Activated gamma-delta T cell (primary cell): ENCODE results near the gene PSMA6.
"Not testable (repeated sequence)": the region's sequence is repeated elsewhere in the genome, so short reads cannot be mapped to it uniquely, and the experiment has no call there.

Experiments used
- DNase-seq: peaks from one replicate; lab custom pipeline; 2025; lab: John Stamatoyannopoulos, UW

The PSMA6 gene

DNA sequence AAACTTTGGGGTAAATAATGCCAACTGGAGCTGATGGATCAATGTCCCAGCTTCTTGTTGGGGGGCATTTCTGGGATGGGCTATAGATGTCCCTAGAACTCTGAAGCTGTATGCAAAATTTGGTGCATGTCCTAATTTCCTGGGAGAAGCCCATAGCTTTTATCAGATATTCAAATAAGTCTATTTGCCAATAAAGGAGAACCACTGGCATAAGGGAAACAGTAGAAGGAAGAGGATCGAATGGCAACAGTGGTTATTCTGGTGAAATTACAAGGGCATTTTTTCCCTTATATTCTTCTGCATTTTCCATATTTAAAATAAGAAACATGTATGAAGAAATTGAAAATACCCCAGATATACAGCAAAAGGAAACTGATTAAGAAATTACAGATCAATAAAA, 34.2 kb downstream of the PSMA6 start:
- no peak for DNase-seq

- DNase-seq, result no peak
Measured at GRCh38 chr14:35331605-35332516, 39.7 kb downstream of the PSMA6 start.

DNA sequence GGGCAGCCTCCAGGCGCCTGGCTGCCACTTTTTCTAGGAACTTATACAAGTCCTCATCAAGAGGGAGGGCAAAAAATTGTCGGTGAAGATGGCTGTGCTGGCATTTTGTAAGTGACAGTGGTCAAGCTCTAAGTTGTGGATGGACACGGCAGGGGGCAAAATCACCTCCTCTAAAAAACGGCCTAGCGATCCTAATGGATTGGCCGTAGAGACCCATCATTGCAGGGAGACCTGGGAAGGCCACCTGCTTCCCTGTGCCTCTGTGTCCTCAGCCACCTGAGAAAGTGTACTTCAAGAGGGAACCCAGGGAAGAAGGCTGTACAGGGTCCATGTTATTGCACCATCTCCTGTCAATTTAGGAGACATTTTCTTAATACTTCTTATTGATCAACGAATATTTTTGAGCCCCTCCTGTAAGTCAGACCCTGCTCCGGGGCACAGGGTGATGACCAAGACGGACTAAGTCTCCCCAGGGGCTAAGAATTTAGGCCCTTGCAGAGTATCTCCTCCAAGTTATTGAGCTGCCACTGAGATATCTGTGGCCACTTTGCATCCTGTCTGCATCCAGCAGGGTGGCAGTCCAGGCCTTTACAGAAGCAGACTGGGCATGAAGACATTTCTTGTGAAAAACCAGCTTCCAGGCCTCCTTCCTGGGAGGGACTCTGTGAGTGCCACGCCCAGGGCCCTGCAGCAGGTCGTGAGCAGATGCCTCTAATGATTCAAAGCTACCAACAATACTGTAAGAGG, 40.5 kb downstream of the PSMA6 start:
- no peak for DNase-seq

DNA sequence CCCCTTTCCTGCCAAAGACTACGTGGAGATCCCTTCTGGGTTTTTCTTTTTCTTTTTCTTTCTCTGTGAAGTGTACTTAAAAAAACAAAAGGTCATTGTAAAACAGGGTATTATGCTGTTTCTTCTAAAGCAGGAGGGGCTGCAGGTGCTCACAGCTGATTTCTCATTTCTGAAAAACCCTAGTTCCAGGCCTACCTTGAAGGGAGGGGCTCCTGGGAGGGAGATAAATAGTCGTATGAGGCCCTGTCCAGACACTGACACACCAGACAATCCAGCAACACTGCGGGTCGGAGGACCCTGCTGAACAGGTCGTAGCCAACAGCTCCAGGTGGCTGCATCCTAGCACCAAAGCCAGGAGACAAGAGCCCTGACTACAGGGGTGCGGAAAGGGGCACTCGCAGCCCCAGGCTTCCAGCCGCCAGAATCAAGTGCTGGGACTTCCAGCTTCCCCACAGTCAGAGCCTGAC, 41.1 kb downstream of the PSMA6 start:
- DNase-seq, result no peak

- peak; percentile 39 for DNase-seq
Measured at GRCh38 chr14:35333797-35334743, 41.9 kb downstream of the PSMA6 start.

GRCh38 chr14:35335388-35336092, 43.4 kb downstream of the PSMA6 start:
- no peak for DNase-seq

DNA sequence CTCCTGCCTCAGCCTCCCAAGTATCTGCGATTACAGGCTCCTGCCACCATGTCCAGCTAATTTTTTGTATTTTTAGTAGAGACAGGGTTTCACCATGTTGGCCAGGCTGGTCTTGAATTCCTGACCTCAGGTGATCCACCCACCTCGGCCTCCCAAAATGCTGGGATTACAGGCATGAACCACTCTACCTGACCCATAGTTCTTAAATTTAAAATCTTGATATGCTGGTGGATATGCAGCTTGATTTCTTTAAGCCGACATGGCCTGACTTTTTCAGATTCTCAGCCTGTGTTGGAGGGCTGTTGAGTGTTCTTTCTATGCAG, 44.0 kb downstream of the PSMA6 start:
- not testable (repeated sequence) for DNase-seq

GRCh38 chr14:35336494-35337268, 44.5 kb downstream of the PSMA6 start:
- DNase-seq, result no peak

DNA sequence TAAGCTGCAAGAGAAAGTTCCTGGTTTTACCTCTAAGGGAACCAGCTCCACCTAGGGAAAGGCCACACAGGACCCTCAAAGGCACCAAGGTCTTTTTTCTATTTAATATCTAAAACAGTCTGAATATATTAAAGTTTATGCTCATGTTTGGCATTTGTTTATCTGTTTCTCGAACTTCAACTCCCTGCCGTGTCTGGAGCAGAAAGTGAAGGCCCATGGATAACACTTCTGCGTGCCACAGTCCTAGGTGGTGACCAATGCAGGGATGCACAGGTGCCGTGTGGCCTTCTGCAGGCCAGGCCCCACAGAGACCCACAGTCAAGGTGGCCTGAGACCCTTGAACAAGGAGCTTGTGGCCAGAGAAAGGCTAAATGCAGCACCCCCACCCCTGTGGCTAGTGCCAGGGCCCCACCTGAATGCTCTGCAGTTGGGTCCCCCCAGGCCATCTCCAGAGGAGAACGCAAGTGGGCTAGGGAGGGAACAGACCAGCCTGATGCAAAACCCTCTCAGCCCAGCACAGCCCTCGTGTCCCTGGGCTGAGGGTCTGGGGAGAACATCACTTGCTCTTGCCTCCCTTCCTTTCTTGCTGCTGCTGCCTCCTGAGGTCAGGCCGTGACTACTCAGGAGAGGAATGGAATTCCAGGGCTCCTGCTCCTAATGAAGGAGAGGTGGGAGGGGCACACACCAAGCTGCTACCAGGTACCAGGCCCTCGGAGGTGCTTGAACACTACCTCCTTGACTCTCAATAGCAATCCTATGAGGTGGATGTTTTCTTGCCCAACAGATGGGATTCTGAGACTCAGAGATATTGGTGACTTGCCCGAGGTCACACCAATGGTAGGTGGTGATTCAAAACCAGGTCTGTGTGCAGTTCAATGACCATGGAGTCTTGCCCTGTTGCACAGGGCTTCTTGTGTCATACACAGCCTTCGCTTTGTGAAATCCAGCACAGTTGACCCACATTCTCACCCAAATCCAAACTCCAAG, 45.4 kb downstream of the PSMA6 start:
- no peak for DNase-seq

DNA sequence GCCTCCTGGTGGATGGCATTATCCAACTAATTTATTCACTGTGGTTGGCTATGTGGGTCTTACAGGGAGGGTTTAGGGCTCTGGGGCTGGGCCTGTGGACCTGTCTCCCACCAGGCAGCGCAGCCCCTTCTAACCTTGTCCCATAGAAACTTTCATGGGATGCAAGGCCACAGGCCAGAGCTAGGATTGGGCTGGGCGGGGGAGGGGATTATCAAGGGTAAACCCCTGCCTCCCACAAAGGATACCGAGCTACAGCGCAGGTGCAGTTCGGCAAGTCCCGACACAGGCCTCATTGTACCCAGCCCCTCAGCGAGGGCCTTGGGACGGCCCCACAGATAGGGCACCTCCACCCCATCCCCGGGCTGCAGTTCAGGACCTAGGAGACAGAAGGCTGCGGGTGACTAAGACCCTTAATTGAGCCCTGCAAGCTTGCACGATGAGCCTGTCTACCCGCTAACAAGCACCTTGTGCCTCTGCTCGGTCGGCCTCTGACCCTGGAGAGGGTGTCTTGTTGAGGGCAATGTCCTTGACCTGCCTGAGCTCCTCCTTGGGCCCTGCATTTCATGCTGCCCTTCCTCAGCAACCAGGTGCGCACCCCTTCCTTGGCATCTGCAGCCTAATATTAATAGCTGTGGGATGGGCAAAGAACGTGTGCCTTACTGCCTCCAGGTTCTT, 46.7 kb downstream of the PSMA6 start:
- no peak for DNase-seq

DNA sequence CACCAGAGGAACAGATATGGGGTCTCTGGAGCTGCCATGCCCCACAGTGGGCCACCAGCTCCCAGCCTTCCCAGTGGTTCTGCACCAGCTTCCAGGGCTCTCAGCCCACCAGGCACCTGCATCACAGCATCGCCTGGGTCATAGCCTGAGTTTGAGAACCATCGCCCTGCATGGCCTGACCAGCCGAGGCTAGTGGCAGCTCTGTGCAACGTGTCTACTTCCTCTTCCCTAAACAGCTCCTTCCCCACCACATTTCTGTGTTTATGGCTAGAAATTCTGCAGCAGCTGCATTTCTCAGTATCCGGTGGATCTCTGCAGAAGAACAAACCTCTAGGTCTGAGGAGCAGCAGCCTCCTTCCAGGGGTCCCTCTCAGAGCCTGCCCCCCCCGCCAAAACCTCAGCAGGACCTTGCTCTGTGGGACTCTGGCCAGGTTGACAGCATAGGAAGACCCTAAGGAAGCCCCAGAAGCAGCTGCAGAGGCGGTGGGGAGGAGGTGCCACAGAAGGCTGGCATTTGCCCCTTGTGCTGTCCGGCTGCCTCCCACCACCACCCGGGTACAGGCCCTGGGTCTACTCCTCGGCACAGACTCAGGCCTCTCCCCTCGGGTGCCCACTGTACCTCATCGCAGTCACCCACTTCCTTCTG, 47.7 kb downstream of the PSMA6 start:
- DNase-seq, result no peak

DNA sequence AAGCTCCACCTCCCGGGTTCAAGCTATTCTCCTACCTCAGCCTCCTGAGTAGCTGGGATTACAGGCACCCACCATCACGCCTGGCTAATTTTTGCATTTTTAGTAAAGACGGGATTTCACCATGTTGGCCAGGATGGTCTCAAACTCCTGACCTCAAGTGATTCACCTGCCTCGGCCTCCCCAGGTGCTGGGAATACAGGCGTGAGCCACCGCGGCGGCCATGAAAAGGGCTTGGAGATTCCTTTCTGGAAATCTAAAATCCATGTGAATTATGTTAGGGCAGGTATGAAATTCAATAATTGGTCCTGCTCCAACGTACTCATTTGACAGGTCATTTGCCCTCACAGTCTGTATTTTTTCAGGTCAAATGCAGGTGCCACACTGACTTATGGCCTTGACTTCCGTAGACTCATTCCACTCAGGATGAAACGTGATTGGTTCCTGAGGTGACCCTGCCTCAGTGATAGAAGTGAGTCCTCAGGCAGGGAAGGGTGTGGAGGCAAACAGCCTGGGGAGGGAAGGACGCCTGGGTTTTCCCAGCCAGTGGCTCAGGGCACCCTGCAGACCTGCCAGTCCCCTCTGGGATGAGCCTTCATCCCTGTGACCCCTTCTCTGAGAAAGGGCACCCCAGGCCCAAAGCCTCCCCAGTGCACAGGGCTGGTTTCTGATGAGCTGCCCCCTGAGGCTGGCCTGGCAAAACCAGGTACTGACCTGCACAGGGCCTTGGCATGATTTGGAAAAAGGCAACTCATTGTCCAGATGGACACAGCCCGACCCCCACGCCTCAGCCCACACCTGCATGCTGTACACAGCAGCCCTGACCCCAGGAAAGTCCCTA, 48.7 kb downstream of the PSMA6 start:
- no peak for DNase-seq

- no peak for DNase-seq
Measured at GRCh38 chr14:35341454-35341750, 49.2 kb downstream of the PSMA6 start.

DNA sequence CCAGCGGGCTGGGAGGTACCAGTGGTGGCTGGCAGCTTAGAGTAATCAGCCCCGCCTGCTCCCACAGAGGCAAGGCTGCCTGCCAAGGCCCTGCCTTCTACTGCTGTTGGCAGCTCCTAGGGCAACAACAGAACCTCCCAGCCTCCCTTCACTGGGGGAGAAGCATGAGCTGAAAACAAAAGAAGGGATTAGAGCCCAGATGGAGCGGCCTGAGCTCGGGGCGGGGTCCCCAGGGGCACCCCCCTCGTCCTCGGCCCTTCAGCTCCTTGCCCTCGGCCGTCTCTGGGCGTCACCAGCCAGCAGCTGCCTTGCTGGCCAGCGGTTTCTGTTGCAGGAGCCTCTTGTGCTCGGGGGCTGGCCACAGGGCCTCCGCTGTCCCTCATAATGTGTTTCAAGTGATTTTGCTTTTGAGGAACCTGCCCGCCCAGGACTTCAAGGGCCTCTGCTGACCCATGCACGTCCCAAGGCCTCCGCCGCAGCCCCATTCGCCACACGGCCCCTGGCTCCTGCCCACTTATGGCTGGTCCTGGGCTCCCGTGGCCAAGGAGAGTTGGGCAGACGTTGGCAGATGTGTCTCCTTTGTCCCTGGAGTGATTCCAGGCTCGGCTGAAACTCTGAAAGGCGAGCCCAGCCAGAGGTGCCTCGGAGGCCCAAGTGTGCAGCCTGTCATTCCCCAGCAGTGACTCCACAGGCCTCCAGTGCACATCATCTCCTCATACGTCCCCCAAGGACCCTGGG, 49.7 kb downstream of the PSMA6 start:
- DNase-seq, result no peak

GRCh38 chr14:35342489-35343010, 50.4 kb downstream of the PSMA6 start:
- no peak for DNase-seq

- DNase-seq, result no peak
Measured at GRCh38 chr14:35343702-35344101, 51.5 kb downstream of the PSMA6 start.
